ENCODE data around the gene NYAP2.

NYAP2 gene

GRCh38 chr2:225559072-225559415 lies 159.5 kb downstream of the NYAP2 start:
- DNase-seq (ENCODE audit: low read depth), result no peak

GRCh38 chr2:225566798-225567197 lies 167.3 kb downstream of the NYAP2 start:
- DNase-seq (ENCODE audit: low read depth), result no peak

GRCh38 chr2:225569995-225570394 lies 170.5 kb downstream of the NYAP2 start:
- no peak for DNase-seq (ENCODE audit: low read depth)

- no peak for DNase-seq (ENCODE audit: low read depth)
Measured at GRCh38 chr2:225573603-225574002, 174.1 kb downstream of the NYAP2 start.

- DNase-seq (ENCODE audit: low read depth), result no peak
Measured at GRCh38 chr2:225574582-225575138, 175.2 kb downstream of the NYAP2 start.

GRCh38 chr2:225581135-225581534 lies 181.6 kb downstream of the NYAP2 start:
- no peak for DNase-seq (ENCODE audit: low read depth)

GRCh38 chr2:225581906-225582305 lies 182.4 kb downstream of the NYAP2 start:
- no peak for DNase-seq (ENCODE audit: low read depth)

- DNase-seq (ENCODE audit: low read depth), result no peak
Measured at GRCh38 chr2:225582355-225583116, 183.0 kb downstream of the NYAP2 start.

GRCh38 chr2:225584796-225585195 lies 185.3 kb downstream of the NYAP2 start:
- DNase-seq (ENCODE audit: low read depth), result no peak

- no peak for DNase-seq (ENCODE audit: low read depth)
Measured at GRCh38 chr2:225590932-225591331, 191.4 kb downstream of the NYAP2 start.

GRCh38 chr2:225597911-225598310 lies 198.4 kb downstream of the NYAP2 start:
- DNase-seq (ENCODE audit: low read depth), result no peak

- no peak for DNase-seq (ENCODE audit: low read depth)
Measured at GRCh38 chr2:225598426-225598825, 198.9 kb downstream of the NYAP2 start.

GRCh38 chr2:225598897-225599296 lies 199.4 kb downstream of the NYAP2 start:
- no peak for DNase-seq (ENCODE audit: low read depth)

- DNase-seq (ENCODE audit: low read depth), result no peak
Measured at GRCh38 chr2:225599856-225600255, 200.3 kb downstream of the NYAP2 start.

GRCh38 chr2:225600444-225600843 lies 200.9 kb downstream of the NYAP2 start:
- DNase-seq (ENCODE audit: low read depth), result no peak

GRCh38 chr2:225600865-225601264 lies 201.4 kb downstream of the NYAP2 start:
- DNase-seq (ENCODE audit: low read depth), result no peak

- no peak for DNase-seq (ENCODE audit: low read depth)
Measured at GRCh38 chr2:225602205-225602604, 202.7 kb downstream of the NYAP2 start.

GRCh38 chr2:225608136-225608535 lies 208.6 kb downstream of the NYAP2 start:
- DNase-seq (ENCODE audit: low read depth), result no peak

GRCh38 chr2:225612636-225613035 lies 213.1 kb downstream of the NYAP2 start:
- DNase-seq (ENCODE audit: low read depth), result no peak

GRCh38 chr2:225614915-225615314 lies 215.4 kb downstream of the NYAP2 start:
- no peak for DNase-seq (ENCODE audit: low read depth)

- no peak for DNase-seq (ENCODE audit: low read depth)
Measured at GRCh38 chr2:225615514-225615913, 216.0 kb downstream of the NYAP2 start.

- DNase-seq (ENCODE audit: low read depth), result no peak
Measured at GRCh38 chr2:225616372-225616771, 216.9 kb downstream of the NYAP2 start.

- DNase-seq (ENCODE audit: low read depth), result no peak
Measured at GRCh38 chr2:225616848-225617247, 217.3 kb downstream of the NYAP2 start.

- DNase-seq (ENCODE audit: low read depth), result no peak
Measured at GRCh38 chr2:225620227-225620626, 220.7 kb downstream of the NYAP2 start.

All from activated T-helper 1 cell treated with Interleukin-2 at 50 U/mL for 16 hours (primary cell).